Stimulated activated CD4-positive, alpha-beta T cell treated with anti-CD3 and anti-CD28 coated beads, Interleukin-15, amount 100 ng/mL, for 1 hour (primary cell): ENCODE measurements around the gene NDOR1.
"Not testable (repeated sequence)": the region's sequence is repeated elsewhere in the genome, so short reads cannot be mapped to it uniquely, and the experiment has no call there.

ENCODE experiments used
- DNase-seq, 2 donors: peaks; one replicate each; pipeline ENCODE4 v3.0.0-alpha.2; 2020; ENCODE audit warnings: low read depth in 1 of 2, low spot score in 1 of 2

NDOR1 gene

GRCh38 chr9:137256362-137256761, 50.9 kb downstream of the NDOR1 start:
- no peak for DNase-seq

- no peak for DNase-seq
Observed at GRCh38 chr9:137256856-137257255, 51.4 kb downstream of the NDOR1 start.

- not testable (repeated sequence) for DNase-seq
Observed at GRCh38 chr9:137262173-137262908, 56.8 kb downstream of the NDOR1 start.

- DNase-seq: no peak
Observed at GRCh38 chr9:137262909-137263285, 57.4 kb downstream of the NDOR1 start.

- DNase-seq: no peak
Observed at GRCh38 chr9:137263506-137263905, 58.0 kb downstream of the NDOR1 start.

GRCh38 chr9:137264067-137264466, 58.6 kb downstream of the NDOR1 start:
- DNase-seq: no peak

- no peak for DNase-seq
Observed at GRCh38 chr9:137265496-137266161, 60.1 kb downstream of the NDOR1 start.

GRCh38 chr9:137266162-137266527, 60.6 kb downstream of the NDOR1 start:
- no peak for DNase-seq
